ENCODE data around the gene PGBD1. TPM values are rescaled to one million over a fixed set of nuclear protein-coding genes. Genes with fewer than 3 reads are reported as not detected.

PGBD1 gene
- total and polyA plus RNA-seq, 2 of the 13 experiments (the other 11 are each of a cell fraction or from before 2014, with no cell fraction given): 3.6 to 6.9 TPM

DNA sequence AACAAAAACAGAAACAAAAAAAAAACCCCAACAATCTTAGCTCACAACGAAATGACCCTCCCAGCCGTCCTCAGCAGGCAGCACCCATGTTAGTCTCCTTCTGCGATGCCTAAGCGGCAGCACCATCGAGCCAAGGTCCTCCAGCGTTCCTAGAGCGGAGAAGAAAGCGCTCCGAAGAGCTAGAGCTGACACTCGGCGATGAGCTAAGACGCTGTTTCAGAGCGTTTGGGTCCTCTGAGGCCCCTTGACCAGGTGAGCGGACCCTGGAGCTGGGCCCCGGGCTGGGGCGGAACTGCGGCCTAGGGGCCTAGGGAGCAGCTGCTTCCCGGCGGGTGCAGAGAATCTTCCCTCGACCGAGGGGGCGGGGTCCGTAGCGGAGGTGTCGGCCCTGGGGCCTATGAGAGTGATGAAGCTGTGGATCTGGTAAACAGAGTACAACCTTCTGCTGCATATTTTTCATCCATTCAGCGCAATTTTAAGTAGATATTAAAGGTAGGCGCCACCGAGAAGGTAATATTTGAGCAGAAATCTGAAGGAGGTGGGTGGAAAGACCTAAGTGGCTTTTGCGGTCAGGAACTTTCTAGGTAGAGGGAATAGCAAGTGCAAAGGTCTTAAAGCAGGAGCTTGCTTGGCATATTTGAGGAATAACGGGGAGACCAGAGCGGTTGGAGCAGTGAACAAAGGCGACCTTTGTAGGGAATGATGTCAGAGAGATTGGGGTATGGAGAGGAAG lies 14.2 kb upstream of the PGBD1 start, which contains the start of gene ZSCAN26 (continued):
- TF ChIP-seq, protein P1, sequence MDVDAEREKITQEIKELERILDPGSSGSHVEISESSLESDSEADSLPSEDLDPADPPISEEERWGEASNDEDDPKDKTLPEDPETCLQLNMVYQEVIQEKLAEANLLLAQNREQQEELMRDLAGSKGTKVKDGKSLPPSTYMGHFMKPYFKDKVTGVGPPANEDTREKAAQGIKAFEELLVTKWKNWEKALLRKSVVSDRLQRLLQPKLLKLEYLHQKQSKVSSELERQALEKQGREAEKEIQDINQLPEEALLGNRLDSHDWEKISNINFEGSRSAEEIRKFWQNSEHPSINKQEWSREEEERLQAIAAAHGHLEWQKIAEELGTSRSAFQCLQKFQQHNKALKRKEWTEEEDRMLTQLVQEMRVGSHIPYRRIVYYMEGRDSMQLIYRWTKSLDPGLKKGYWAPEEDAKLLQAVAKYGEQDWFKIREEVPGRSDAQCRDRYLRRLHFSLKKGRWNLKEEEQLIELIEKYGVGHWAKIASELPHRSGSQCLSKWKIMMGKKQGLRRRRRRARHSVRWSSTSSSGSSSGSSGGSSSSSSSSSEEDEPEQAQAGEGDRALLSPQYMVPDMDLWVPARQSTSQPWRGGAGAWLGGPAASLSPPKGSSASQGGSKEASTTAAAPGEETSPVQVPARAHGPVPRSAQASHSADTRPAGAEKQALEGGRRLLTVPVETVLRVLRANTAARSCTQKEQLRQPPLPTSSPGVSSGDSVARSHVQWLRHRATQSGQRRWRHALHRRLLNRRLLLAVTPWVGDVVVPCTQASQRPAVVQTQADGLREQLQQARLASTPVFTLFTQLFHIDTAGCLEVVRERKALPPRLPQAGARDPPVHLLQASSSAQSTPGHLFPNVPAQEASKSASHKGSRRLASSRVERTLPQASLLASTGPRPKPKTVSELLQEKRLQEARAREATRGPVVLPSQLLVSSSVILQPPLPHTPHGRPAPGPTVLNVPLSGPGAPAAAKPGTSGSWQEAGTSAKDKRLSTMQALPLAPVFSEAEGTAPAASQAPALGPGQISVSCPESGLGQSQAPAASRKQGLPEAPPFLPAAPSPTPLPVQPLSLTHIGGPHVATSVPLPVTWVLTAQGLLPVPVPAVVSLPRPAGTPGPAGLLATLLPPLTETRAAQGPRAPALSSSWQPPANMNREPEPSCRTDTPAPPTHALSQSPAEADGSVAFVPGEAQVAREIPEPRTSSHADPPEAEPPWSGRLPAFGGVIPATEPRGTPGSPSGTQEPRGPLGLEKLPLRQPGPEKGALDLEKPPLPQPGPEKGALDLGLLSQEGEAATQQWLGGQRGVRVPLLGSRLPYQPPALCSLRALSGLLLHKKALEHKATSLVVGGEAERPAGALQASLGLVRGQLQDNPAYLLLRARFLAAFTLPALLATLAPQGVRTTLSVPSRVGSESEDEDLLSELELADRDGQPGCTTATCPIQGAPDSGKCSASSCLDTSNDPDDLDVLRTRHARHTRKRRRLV (CRISPR knock-in tag; IDR thresholded peaks at IDR 0.05): no peak
- TF ChIP-seq POGZ (CRISPR knock-in tag; IDR thresholded peaks at IDR 0.05) (peak; percentile 69; the same call in 1 of the 2 replicates), ZNF773 (CRISPR knock-in tag; IDR thresholded peaks at IDR 0.05; ENCODE audit: borderline replicate concordance) (peak; percentile 77; the same call in 1 of the 2 replicates), ZSCAN21 (CRISPR knock-in tag; IDR thresholded peaks at IDR 0.05; ENCODE audit: borderline replicate concordance) (peak; percentile 88), MAZ (IDR thresholded peaks at IDR 0.05; ENCODE audit: borderline replicate concordance, low read depth, low read length) (no peak), MAZ (CRISPR knock-in tag; IDR thresholded peaks at IDR 0.05; ENCODE audit: low read depth) (0 out of 2 replicates have a peak, but pooled peaks have one; percentile 29), HMG20A (CRISPR knock-in tag; IDR thresholded peaks at IDR 0.05; ENCODE audit: borderline replicate concordance) (no peak; the same call in 1 of the 2 replicates), ZNF225 (CRISPR knock-in tag; IDR thresholded peaks at IDR 0.05) (peak; percentile 89; the same call in 1 of the 2 replicates), CBFB (CRISPR knock-in tag; IDR thresholded peaks at IDR 0.05) (no peak), ZNF703 (CRISPR knock-in tag; IDR thresholded peaks at IDR 0.05; ENCODE audit: borderline replicate concordance) (no peak), KLF6 (CRISPR knock-in tag; IDR thresholded peaks at IDR 0.05) (peak; percentile 97), ZMAT3 (CRISPR knock-in tag; conservative IDR thresholded peaks at IDR 0.05) (peak; percentile 75; the same call in 1 of the 2 replicates), GABPA (IDR thresholded peaks at IDR 0.05; ENCODE audit: low read depth, low read length) (peak; percentile 33; the same call in 1 of the 2 replicates), GABPA (CRISPR knock-in tag; IDR thresholded peaks at IDR 0.05; ENCODE audit: low read depth) (peak; percentile 88), SOX5 (CRISPR knock-in tag; IDR thresholded peaks at IDR 0.05; ENCODE audit: borderline replicate concordance) (peak; percentile 55; the same call in 1 of the 2 replicates)
- TF ChIP-seq, protein P2, sequence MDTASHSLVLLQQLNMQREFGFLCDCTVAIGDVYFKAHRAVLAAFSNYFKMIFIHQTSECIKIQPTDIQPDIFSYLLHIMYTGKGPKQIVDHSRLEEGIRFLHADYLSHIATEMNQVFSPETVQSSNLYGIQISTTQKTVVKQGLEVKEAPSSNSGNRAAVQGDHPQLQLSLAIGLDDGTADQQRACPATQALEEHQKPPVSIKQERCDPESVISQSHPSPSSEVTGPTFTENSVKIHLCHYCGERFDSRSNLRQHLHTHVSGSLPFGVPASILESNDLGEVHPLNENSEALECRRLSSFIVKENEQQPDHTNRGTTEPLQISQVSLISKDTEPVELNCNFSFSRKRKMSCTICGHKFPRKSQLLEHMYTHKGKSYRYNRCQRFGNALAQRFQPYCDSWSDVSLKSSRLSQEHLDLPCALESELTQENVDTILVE (CRISPR knock-in tag; IDR thresholded peaks at IDR 0.05): peak; percentile 85
- TF ChIP-seq, protein P3, sequence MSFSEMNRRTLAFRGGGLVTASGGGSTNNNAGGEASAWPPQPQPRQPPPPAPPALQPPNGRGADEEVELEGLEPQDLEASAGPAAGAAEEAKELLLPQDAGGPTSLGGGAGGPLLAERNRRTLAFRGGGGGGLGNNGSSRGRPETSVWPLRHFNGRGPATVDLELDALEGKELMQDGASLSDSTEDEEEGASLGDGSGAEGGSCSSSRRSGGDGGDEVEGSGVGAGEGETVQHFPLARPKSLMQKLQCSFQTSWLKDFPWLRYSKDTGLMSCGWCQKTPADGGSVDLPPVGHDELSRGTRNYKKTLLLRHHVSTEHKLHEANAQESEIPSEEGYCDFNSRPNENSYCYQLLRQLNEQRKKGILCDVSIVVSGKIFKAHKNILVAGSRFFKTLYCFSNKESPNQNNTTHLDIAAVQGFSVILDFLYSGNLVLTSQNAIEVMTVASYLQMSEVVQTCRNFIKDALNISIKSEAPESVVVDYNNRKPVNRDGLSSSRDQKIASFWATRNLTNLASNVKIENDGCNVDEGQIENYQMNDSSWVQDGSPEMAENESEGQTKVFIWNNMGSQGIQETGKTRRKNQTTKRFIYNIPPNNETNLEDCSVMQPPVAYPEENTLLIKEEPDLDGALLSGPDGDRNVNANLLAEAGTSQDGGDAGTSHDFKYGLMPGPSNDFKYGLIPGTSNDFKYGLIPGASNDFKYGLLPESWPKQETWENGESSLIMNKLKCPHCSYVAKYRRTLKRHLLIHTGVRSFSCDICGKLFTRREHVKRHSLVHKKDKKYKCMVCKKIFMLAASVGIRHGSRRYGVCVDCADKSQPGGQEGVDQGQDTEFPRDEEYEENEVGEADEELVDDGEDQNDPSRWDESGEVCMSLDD (CRISPR knock-in tag; IDR thresholded peaks at IDR 0.05; ENCODE audit: borderline replicate concordance): 0 out of 2 replicates have a peak, but pooled peaks have one; percentile 55
- TF ChIP-seq, protein P4, sequence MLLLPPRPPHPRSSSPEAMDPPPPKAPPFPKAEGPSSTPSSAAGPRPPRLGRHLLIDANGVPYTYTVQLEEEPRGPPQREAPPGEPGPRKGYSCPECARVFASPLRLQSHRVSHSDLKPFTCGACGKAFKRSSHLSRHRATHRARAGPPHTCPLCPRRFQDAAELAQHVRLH (CRISPR knock-in tag; IDR thresholded peaks at IDR 0.05; ENCODE audit: borderline replicate concordance, low read depth): peak; percentile 82; the same call in 1 of the 2 replicates

Measured in HepG2 (cell line).